GM08714 (cell line): Measurements from ENCODE around the gene FGF12.

Experiments
- H3K4me3 ChIP-seq: fragments of 200-500 bp; sonication (Bioruptor generic); 2 replicates; pipeline ENCODE4 v1.5.1; 2014; ENCODE audit warnings: mild to moderate bottlenecking, low read length, inconsistent platforms
- ZNF274 ChIP-seq: IDR thresholded peaks from 2 replicates; pipeline ENCODE4 v1.6.1; 2012; ENCODE audit warnings: mild to moderate bottlenecking, low read depth, low read length

The FGF12 gene

GRCh38 chr3:192246847-192247559, 480.3 kb downstream of the FGF12 start:
- no peak overlapping the region for H3K4me3 ChIP-seq
- TF ChIP-seq ZNF274 = no peak

DNA sequence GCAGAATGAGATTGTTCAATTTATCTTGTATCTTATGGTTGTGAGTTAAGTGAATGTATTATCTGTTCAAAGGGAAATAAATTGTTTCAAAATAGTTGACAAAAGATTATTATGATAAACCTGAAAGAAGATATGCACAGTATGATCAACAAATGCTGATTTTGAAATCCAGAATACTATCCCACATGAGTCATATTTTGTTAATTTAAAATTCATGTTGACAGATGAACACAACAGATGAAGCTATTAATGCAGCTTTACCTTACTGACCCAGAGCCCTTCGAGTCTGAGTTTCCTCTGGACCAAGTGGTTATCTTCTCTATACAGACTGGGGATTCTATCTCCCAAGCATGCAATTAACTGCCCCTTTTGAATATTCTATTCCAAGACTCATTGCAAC, 482.8 kb downstream of the FGF12 start:
- TF ChIP-seq ZNF274 = no peak
- H3K4me3 ChIP-seq = no peak overlapping the region

DNA sequence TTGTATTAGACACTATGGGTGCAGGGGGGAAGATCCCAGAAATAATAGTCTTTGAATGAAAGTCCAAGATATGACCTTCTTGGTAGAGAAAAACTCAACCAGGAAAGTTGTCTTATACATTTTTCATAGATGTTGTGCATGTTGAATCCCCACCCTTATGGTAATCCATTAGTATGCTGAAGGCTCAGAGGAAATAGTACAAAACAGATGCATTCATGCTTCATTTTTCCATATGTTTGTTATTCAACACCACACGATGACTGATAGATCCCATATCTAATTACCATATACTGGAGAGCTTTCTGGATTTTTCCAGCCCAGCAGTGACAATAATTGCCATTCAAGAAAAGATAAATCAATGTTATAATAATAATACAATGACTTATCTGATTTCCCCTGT, 487.4 kb downstream of the FGF12 start:
- no peak for TF ChIP-seq ZNF274
- no peak overlapping the region for H3K4me3 ChIP-seq

GRCh38 chr3:192237992-192238608, 489.2 kb downstream of the FGF12 start:
- TF ChIP-seq ZNF274 = no peak
- no peak overlapping the region for H3K4me3 ChIP-seq

DNA sequence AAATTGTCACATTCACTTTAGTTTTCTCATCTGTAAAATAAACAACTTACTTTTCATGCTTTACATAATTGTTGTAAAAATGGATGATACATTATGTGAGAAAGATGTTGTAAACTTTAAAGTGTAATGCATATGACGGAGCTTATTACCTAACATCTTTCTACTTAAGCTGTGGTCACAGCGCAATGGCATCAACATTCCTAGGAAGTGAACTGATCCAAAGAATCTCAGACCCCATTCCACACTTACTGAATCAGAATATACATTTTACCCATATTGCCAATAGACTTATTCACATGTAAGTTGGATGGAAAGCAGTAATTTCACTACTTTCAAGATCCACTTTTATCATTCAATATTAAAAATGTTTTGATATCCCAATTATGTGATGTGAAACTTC, 497.5 kb downstream of the FGF12 start:
- TF ChIP-seq ZNF274 = no peak

DNA sequence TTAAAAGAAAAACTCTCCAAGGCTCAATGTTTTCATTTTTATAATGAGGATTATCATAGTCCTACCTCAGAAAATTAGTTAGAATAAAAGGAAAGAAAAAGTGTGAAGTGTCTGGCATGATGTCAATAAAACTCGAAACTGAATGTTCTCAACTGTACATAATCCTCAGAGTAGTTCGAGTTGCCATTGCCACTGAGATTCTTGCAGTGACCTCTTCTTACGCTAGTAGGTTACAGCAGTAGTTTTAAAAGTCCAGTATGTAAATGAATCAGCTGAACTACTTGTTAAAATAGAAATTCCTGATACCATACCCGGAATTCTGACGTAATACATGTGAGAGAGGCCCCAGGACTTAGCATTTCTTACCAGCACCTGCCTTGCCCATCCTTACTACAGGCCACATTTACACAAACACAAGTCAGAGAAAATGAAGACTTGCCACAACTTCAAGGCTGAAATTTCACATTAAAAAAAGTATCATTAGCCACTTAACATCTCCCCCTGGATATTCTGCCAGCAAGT, 502.6 kb downstream of the FGF12 start:
- H3K4me3 ChIP-seq = no peak overlapping the region
- TF ChIP-seq ZNF274 = no peak

More for the DNA sequence above, 497.5 kb downstream of the FGF12 start:
- no peak overlapping the region for H3K4me3 ChIP-seq

DNA sequence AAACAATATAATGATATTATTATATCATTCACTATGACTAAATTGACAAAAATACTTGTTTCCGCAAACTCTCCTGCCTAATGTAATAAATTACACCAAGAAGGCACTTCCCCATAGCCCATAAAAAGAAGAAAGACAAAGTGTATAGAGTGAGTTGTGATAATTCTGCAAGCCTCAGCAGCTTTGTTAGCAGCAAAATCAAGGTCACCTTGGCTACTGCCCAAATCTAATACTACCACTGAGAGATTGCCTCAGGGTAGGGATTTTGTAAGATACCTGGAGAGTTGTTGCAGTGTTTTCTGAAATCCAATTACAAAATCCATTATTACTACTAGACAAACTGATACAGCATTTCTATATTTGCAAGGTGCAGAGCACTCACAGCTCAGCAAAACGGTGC, 503.5 kb downstream of the FGF12 start:
- TF ChIP-seq ZNF274 = no peak
- H3K4me3 ChIP-seq = no peak overlapping the region

DNA sequence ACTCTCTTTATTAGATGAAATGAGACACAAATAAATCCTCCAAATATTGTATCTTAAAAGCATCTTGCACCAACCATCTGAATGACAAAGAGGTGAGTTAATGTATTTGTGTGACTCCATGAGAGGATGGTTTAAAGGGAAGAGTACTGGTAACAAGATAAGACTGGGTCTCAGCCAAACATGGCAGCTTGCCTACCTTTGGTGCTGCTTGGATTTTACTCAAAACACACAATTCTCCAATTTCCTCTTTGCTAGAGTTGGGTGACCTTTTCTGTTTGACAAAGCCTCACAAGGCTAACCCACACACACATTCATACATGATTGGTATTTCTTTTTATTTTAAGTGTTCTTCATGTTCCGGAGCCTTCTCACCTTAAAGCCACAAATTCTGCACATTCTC, 506.4 kb downstream of the FGF12 start:
- H3K4me3 ChIP-seq = no peak overlapping the region
- TF ChIP-seq ZNF274 = no peak

GRCh38 chr3:192219926-192220325, 507.4 kb downstream of the FGF12 start:
- no peak for TF ChIP-seq ZNF274
- H3K4me3 ChIP-seq = no peak overlapping the region

- no peak overlapping the region for H3K4me3 ChIP-seq
- no peak for TF ChIP-seq ZNF274
These were observed 511.3 kb downstream of the FGF12 start for GRCh38 chr3:192216067-192216466.

DNA sequence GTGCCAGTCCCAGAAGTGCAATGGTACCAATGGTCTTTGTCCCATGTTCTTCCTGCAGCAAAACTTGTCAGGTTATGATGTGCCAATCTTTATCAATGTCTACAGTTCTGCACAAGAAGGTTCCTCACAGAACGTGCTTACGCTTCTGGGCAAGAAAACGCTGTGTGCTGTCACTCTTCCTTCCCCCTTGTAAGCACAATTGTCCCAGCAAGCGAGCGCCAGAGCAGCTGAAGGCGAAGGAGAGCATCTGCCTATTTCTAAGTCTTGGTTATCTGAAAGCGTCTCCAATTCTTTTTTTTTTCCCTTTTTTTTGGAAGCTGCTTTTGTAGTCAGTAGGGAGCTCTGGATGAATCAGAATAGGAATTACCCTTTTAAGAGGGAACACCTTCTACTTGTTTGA, 514.4 kb downstream of the FGF12 start:
- no peak overlapping the region for H3K4me3 ChIP-seq
- no peak for TF ChIP-seq ZNF274

- H3K4me3 ChIP-seq = no peak overlapping the region
- no peak for TF ChIP-seq ZNF274
These were observed 515.0 kb downstream of the FGF12 start for GRCh38 chr3:192212335-192212734.

DNA sequence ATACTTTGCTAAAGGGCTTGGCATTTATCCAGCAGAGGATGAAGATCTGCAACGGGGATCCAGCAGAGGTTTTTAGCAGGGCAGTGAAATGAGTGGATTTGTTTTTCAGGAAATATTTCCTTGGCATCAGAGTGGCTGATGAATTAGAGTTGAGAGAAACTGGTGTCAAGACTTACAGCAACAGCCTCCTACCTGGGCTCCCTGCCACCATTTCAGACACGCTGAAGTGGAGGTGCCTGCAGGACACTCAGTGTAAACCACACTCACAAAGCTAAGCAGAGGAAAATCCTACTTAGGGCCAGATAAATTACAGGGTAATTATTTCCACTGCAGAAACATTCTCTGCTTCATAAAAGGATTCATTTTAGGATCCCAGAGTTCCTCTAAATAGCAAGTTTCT, 519.7 kb downstream of the FGF12 start:
- no peak overlapping the region for H3K4me3 ChIP-seq
- no peak for TF ChIP-seq ZNF274

GRCh38 chr3:192207239-192207638, 520.1 kb downstream of the FGF12 start:
- no peak for TF ChIP-seq ZNF274
- no peak overlapping the region for H3K4me3 ChIP-seq

DNA sequence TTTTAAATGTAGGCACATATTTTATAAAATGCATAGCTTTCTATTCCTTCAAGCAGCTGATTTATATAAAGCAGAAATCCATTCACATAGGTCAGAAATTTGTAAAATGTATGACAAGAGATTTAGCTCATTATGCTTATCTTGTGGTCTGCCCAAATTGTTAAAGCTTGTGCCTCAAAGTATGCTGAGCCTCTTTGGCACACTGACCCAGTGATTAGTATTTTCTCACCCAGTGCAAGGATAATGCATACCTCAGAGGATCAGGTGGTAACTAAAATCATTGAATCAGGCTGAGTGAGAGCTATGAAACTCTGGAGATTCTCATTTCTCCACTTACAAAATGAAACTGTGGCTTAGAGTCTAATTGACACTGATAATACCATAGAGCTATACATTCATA, 533.3 kb downstream of the FGF12 start:
- no peak for TF ChIP-seq ZNF274

More for the DNA sequence above, 533.3 kb downstream of the FGF12 start:
- no peak overlapping the region for H3K4me3 ChIP-seq
